Activated T-helper 2 cell treated with anti-CD3 and anti-CD28 coated beads, Interferon-gamma antibody, Interleukin-2, Interleukin-4, amounts not matched to agents 10 μg/mL and 5 μg/mL and 100 μg/mL, durations not matched to agents 14 hours and 24 hours and 36 hours (primary cell): ENCODE measurements around the gene IFI30. TPM values are rescaled to one million over a fixed set of nuclear protein-coding genes. Genes with fewer than 3 reads are reported as not detected.
"Not testable (repeated sequence)": the region's sequence is repeated elsewhere in the genome, so short reads cannot be mapped to it uniquely, and the experiment has no call there.

Source experiments
- DNase-seq: peaks from one replicate; pipeline ENCODE4 v3.0.0; 2021; ENCODE audit warnings: low spot score
- H3K27ac Mint-ChIP-seq: one replicate; pipeline ENCODE4 v1.8.0; 2021; ENCODE audit warnings: mixed read lengths
- H3K27me3 Mint-ChIP-seq: one replicate; pipeline ENCODE4 v1.8.0; 2021; ENCODE audit warnings: low read depth, mixed read lengths
- H3K36me3 Mint-ChIP-seq: one replicate; pipeline ENCODE4 v1.8.0; 2021; ENCODE audit warnings: low read depth, mixed read lengths
- H3K4me1 Mint-ChIP-seq: one replicate; pipeline ENCODE4 v1.8.0; 2021; ENCODE audit warnings: low read depth, mixed read lengths
- H3K4me3 Mint-ChIP-seq: one replicate; pipeline ENCODE4 v1.8.0; 2021; ENCODE audit warnings: low read depth, mild to moderate bottlenecking, moderate library complexity, mixed read lengths
- H3K9me3 Mint-ChIP-seq: one replicate; pipeline ENCODE4 v1.8.0; 2021; ENCODE audit warnings: mixed read lengths
- intact Hi-C: fragments of 100-400 bp; cut with micrococcal nuclease; formaldehyde crosslinking; loops from one replicate; pipeline ENCODE4 v1.15.1; 2023
- total RNA-seq: library from RNA; stranded (reverse); gene quantifications from 2 replicates; pipeline ENCODE4 v1.2.3, GENCODE V29; 2022

IFI30 gene
- total RNA-seq, 1 donor from 2014 or later = 37.0 TPM

GRCh38 chr19:18203408-18203862 is 29.8 kb downstream of the IFI30 start:
- Mint-ChIP-seq H3K9me3 (no peaks in the 10 kb centered on the region), H3K36me3 (peaks cover 3% of the 10 kb centered on the region), H3K4me1 (peaks cover 11% of the 10 kb centered on the region), H3K27ac (peak overlapping the region; percentile 76), H3K27me3 (peaks cover 2% of the 10 kb centered on the region), H3K4me3 (peak overlapping the region; percentile 93)
- intact Hi-C loops = no loop called here
- no peak for DNase-seq

- Mint-ChIP-seq H3K27me3 (peaks cover 2% of the 10 kb centered on the region), H3K27ac (peak within 1 kb of the TSS; percentile 95), H3K4me1 (peaks cover 11% of the 10 kb centered on the region), H3K36me3 (no peaks in the 10 kb centered on the region), H3K4me3 (peak within 1 kb of the TSS; percentile 94), H3K9me3 (no peaks in the 10 kb centered on the region)
- peak; percentile 99 for DNase-seq
- intact Hi-C loops = loop anchor here (1.0 to 2.0 kb wide), 2 partner anchors 12 to 211 kb away; no protein-coding TSS in a partner anchor
These were observed 30.3 kb downstream of the IFI30 start, which contains the start of gene RAB3A for GRCh38 chr19:18203863-18204393. Gene RAB3A, minus strand, starts transcription at chr19:18204042. Its CDS starts 1,302 bp downstream, at chr19:18202740.

- Mint-ChIP-seq H3K4me3 (peak overlapping the region; percentile 94), H3K36me3 (no peaks in the 10 kb centered on the region), H3K27ac (peak overlapping the region; percentile 95), H3K4me1 (peaks cover 11% of the 10 kb centered on the region), H3K9me3 (no peaks in the 10 kb centered on the region), H3K27me3 (peaks cover 2% of the 10 kb centered on the region)
- intact Hi-C loops = loop anchor here (1.0 to 2.0 kb wide), 2 partner anchors 12 to 210 kb away; no protein-coding TSS in a partner anchor
- DNase-seq = no peak
These were observed 31.0 kb downstream of the IFI30 start for GRCh38 chr19:18204394-18205199.

GRCh38 chr19:18205200-18205892 is 31.7 kb downstream of the IFI30 start:
- Mint-ChIP-seq H3K27ac (peak overlapping the region; percentile 95), H3K36me3 (no peaks in the 10 kb centered on the region), H3K4me3 (peak overlapping the region; percentile 94), H3K27me3 (peaks cover 4% of the 10 kb centered on the region), H3K4me1 (peaks cover 11% of the 10 kb centered on the region), H3K9me3 (no peaks in the 10 kb centered on the region)
- intact Hi-C loops = loop anchor here (2.0 kb wide), 1 partner anchor 209 kb away; no protein-coding TSS in a partner anchor
- peak; percentile 43 for DNase-seq

- Mint-ChIP-seq H3K4me1 (peaks cover 11% of the 10 kb centered on the region), H3K36me3 (no peaks in the 10 kb centered on the region), H3K27me3 (peaks cover 4% of the 10 kb centered on the region), H3K9me3 (no peaks in the 10 kb centered on the region), H3K27ac (no peak overlapping the region), H3K4me3 (no peak overlapping the region)
- intact Hi-C loops = no loop called here
- DNase-seq = no peak
These were observed 32.4 kb downstream of the IFI30 start for GRCh38 chr19:18206018-18206417.

GRCh38 chr19:18208098-18208951 is 34.7 kb downstream of the IFI30 start:
- H3K9me3 Mint-ChIP-seq = no peaks in the 10 kb centered on the region
- intact Hi-C loops = loop anchor here (1.0 kb wide), 1 partner anchor 44 kb away; no protein-coding TSS in a partner anchor
- no peak overlapping the region for H3K27ac Mint-ChIP-seq
- H3K36me3 Mint-ChIP-seq = no peaks in the 10 kb centered on the region
- peaks cover 7% of the 10 kb centered on the region for H3K4me1 Mint-ChIP-seq
- peaks cover 6% of the 10 kb centered on the region for H3K27me3 Mint-ChIP-seq
- no peak for DNase-seq
- no peak overlapping the region for H3K4me3 Mint-ChIP-seq

GRCh38 chr19:18209912-18210311 is 36.3 kb downstream of the IFI30 start:
- DNase-seq, H3K36me3 Mint-ChIP-seq, intact Hi-C loops, H3K27me3 Mint-ChIP-seq, H3K9me3 Mint-ChIP-seq, H3K4me3 Mint-ChIP-seq, H3K27ac Mint-ChIP-seq, H3K4me1 Mint-ChIP-seq: not testable (repeated sequence)

GRCh38 chr19:18211683-18212082 is 38.1 kb downstream of the IFI30 start:
- H3K36me3 Mint-ChIP-seq = no peaks in the 10 kb centered on the region
- no peak overlapping the region for H3K27ac Mint-ChIP-seq
- H3K4me3 Mint-ChIP-seq = no peak overlapping the region
- no peaks in the 10 kb centered on the region for H3K9me3 Mint-ChIP-seq
- intact Hi-C loops = no loop called here
- no peaks in the 10 kb centered on the region for H3K4me1 Mint-ChIP-seq
- no peak for DNase-seq
- H3K27me3 Mint-ChIP-seq = peaks cover 6% of the 10 kb centered on the region

- Mint-ChIP-seq H3K27me3 (peaks cover 6% of the 10 kb centered on the region), H3K27ac (no peak overlapping the region), H3K4me3 (no peak overlapping the region), H3K36me3 (no peaks in the 10 kb centered on the region), H3K4me1 (no peaks in the 10 kb centered on the region), H3K9me3 (no peaks in the 10 kb centered on the region)
- intact Hi-C loops = no loop called here
- DNase-seq = no peak
These were observed 41.3 kb downstream of the IFI30 start for GRCh38 chr19:18214779-18215433.

- no peaks in the 10 kb centered on the region for H3K36me3 Mint-ChIP-seq
- intact Hi-C loops = no loop called here
- H3K4me1 Mint-ChIP-seq = no peaks in the 10 kb centered on the region
- H3K27ac Mint-ChIP-seq = no peak overlapping the region
- H3K9me3 Mint-ChIP-seq = no peaks in the 10 kb centered on the region
- peaks cover 7% of the 10 kb centered on the region for H3K27me3 Mint-ChIP-seq
- DNase-seq = no peak
- no peak overlapping the region for H3K4me3 Mint-ChIP-seq
These were observed 43.2 kb downstream of the IFI30 start for GRCh38 chr19:18216789-18217188.

GRCh38 chr19:18218159-18218558 is 44.5 kb downstream of the IFI30 start:
- H3K4me3 Mint-ChIP-seq = no peak overlapping the region
- intact Hi-C loops = no loop called here
- DNase-seq = no peak
- H3K4me1 Mint-ChIP-seq = no peaks in the 10 kb centered on the region
- no peaks in the 10 kb centered on the region for H3K9me3 Mint-ChIP-seq
- no peak overlapping the region for H3K27ac Mint-ChIP-seq
- H3K36me3 Mint-ChIP-seq = no peaks in the 10 kb centered on the region
- peaks cover 12% of the 10 kb centered on the region for H3K27me3 Mint-ChIP-seq

- H3K9me3 Mint-ChIP-seq = no peaks in the 10 kb centered on the region
- intact Hi-C loops = no loop called here
- no peak overlapping the region for H3K4me3 Mint-ChIP-seq
- H3K36me3 Mint-ChIP-seq = no peaks in the 10 kb centered on the region
- no peak for DNase-seq
- no peak overlapping the region for H3K27ac Mint-ChIP-seq
- peaks cover 13% of the 10 kb centered on the region for H3K27me3 Mint-ChIP-seq
- no peaks in the 10 kb centered on the region for H3K4me1 Mint-ChIP-seq
These were observed 45.0 kb downstream of the IFI30 start for GRCh38 chr19:18218600-18218999.
